NCI-H146 (cell line): Measurements from ENCODE around the gene GJB5.
A peak's percentile ranks its signal among the peaks of the same experiment; 100 is the strongest.
"Not testable (repeated sequence)": the region's sequence is repeated elsewhere in the genome, so short reads cannot be mapped to it uniquely, and the experiment has no call there.

ENCODE experiments used
- DNase-seq: peaks from one replicate; lab custom pipeline; 2025; lab: John Stamatoyannopoulos, UW

GJB5 gene

GRCh38 chr1:34754964-34755637, at the start of gene GJB5:
Gene GJB5 (plus strand): TSS chr1:34755047. CDS start chr1:34757331, 2,284 bp downstream.
- DNase-seq = no peak

- DNase-seq = no peak
Measured at GRCh38 chr1:34705077-34705476, 49.8 kb upstream of the GJB5 start.

GRCh38 chr1:34708106-34708505, 46.7 kb upstream of the GJB5 start:
- DNase-seq = no peak

- DNase-seq = no peak
Measured at GRCh38 chr1:34709547-34709946, 45.3 kb upstream of the GJB5 start.

- DNase-seq = no peak
Measured at GRCh38 chr1:34710812-34711211, 44.0 kb upstream of the GJB5 start.

- no peak for DNase-seq
Measured at GRCh38 chr1:34711485-34711884, 43.4 kb upstream of the GJB5 start.

- no peak for DNase-seq
Measured at GRCh38 chr1:34712007-34712688, 42.7 kb upstream of the GJB5 start.

GRCh38 chr1:34713443-34713842, 41.4 kb upstream of the GJB5 start:
- DNase-seq = no peak

- no peak for DNase-seq
Measured at GRCh38 chr1:34714386-34714785, 40.5 kb upstream of the GJB5 start.

- no peak for DNase-seq
Measured at GRCh38 chr1:34715139-34715538, 39.7 kb upstream of the GJB5 start.

GRCh38 chr1:34721241-34721640, 33.6 kb upstream of the GJB5 start:
- DNase-seq = no peak

- no peak for DNase-seq
Measured at GRCh38 chr1:34721646-34722355, 33.0 kb upstream of the GJB5 start.

- DNase-seq = no peak
Measured at GRCh38 chr1:34726861-34727260, 28.0 kb upstream of the GJB5 start.

- DNase-seq = no peak
Measured at GRCh38 chr1:34730485-34730884, 24.4 kb upstream of the GJB5 start.

GRCh38 chr1:34732831-34733230, 22.0 kb upstream of the GJB5 start:
- DNase-seq = not testable (repeated sequence)

- no peak for DNase-seq
Measured at GRCh38 chr1:34736692-34737091, 18.2 kb upstream of the GJB5 start.

- DNase-seq = not testable (repeated sequence)
Measured at GRCh38 chr1:34737236-34737635, 17.6 kb upstream of the GJB5 start.

GRCh38 chr1:34739613-34740012, 15.2 kb upstream of the GJB5 start:
- no peak for DNase-seq

- no peak for DNase-seq
Measured at GRCh38 chr1:34740161-34740868, 14.5 kb upstream of the GJB5 start.

GRCh38 chr1:34742667-34743270, 12.1 kb upstream of the GJB5 start:
- peak; percentile 23 for DNase-seq

GRCh38 chr1:34743775-34744174, 11.1 kb upstream of the GJB5 start:
- no peak for DNase-seq

- DNase-seq = no peak
Measured at GRCh38 chr1:34744851-34745250, 10.0 kb upstream of the GJB5 start.
